ENCODE measurements around the gene FLOT1.
"Not testable (repeated sequence)": the region's sequence is repeated elsewhere in the genome, so short reads cannot be mapped to it uniquely, and the experiment has no call there.

The FLOT1 gene

GRCh38 chr6:30722280-30723112 is 20.0 kb downstream of the FLOT1 start:
- peak; percentile 94 for TF ChIP-seq CTCF (IDR thresholded peaks at IDR 0.05; ENCODE audit: low read depth, low read length, missing control alignments)
- Histone ChIP-seq H3K27me3 (replicated peaks) (no peaks in the 10 kb centered on the region), H3K4me3 (ENCODE audit: low read depth, low read length) (peak overlapping the region; percentile 77), H3K36me3 (replicated peaks) (peaks cover 52% of the 10 kb centered on the region), H3K27ac (peak overlapping the region; percentile 86)
- in situ Hi-C loops (cut with HindIII; ENCODE audit: low pct_ligation_motif_present, low sequenced_read_pairs) = no loop called here
- peak; percentile 75 for DNase-seq

- H3K27me3 ChIP-seq (replicated peaks); in situ Hi-C loops (cut with HindIII; ENCODE audit: low pct_ligation_motif_present, low sequenced_read_pairs); DNase-seq: not testable (repeated sequence)
- peaks cover 50% of the 10 kb centered on the region for H3K36me3 ChIP-seq (replicated peaks)
- H3K27ac ChIP-seq = peak overlapping the region; percentile 86
- H3K4me3 ChIP-seq (ENCODE audit: low read depth, low read length) = peak overlapping the region; percentile 77
Measured at GRCh38 chr6:30722025-30722279, 20.5 kb downstream of the FLOT1 start.

GRCh38 chr6:30721198-30722024 is 21.1 kb downstream of the FLOT1 start:
- peaks cover 50% of the 10 kb centered on the region for H3K36me3 ChIP-seq (replicated peaks)
- peak overlapping the region; percentile 86 for H3K27ac ChIP-seq
- in situ Hi-C loops (cut with HindIII; ENCODE audit: low pct_ligation_motif_present, low sequenced_read_pairs) = no loop called here
- no peaks in the 10 kb centered on the region for H3K27me3 ChIP-seq (replicated peaks)
- peak overlapping the region; percentile 77 for H3K4me3 ChIP-seq (ENCODE audit: low read depth, low read length)
- TF ChIP-seq CTCF (IDR thresholded peaks at IDR 0.05; ENCODE audit: low read depth, low read length, missing control alignments) = peak; percentile 16
- peak; percentile 72 for DNase-seq

GRCh38 chr6:30720738-30721197 is 21.7 kb downstream of the FLOT1 start:
- Histone ChIP-seq H3K36me3 (replicated peaks) (peaks cover 47% of the 10 kb centered on the region), H3K4me3 (ENCODE audit: low read depth, low read length) (peak overlapping the region; percentile 77), H3K27ac (peak overlapping the region; percentile 83), H3K27me3 (replicated peaks) (no peaks in the 10 kb centered on the region)
- no peak for TF ChIP-seq CTCF (IDR thresholded peaks at IDR 0.05; ENCODE audit: low read depth, low read length, missing control alignments)
- in situ Hi-C loops (cut with HindIII; ENCODE audit: low pct_ligation_motif_present, low sequenced_read_pairs) = no loop called here
- no peak for DNase-seq

- in situ Hi-C loops (cut with HindIII; ENCODE audit: low pct_ligation_motif_present, low sequenced_read_pairs) = no loop called here
- peak within 1 kb of the TSS; percentile 83 for H3K27ac ChIP-seq
- H3K27me3 ChIP-seq (replicated peaks) = no peaks in the 10 kb centered on the region
- H3K4me3 ChIP-seq (ENCODE audit: low read depth, low read length) = peak within 1 kb of the TSS; percentile 77
- DNase-seq = peak; percentile 98
- H3K36me3 ChIP-seq (replicated peaks) = peaks cover 40% of the 10 kb centered on the region
- peak; percentile 27 for TF ChIP-seq CTCF (IDR thresholded peaks at IDR 0.05; ENCODE audit: low read depth, low read length, missing control alignments)
Measured at GRCh38 chr6:30719791-30720737, 22.4 kb downstream of the FLOT1 start, which contains the start of gene TUBB. Gene TUBB (plus strand): TSS chr6:30720352. CDS start chr6:30720507, 155 bp downstream.

Measured in brain microvascular endothelial cell (primary cell).